Neural progenitor cell (in vitro differentiated cells): Measurements from ENCODE around the gene EOMES. TPM values are rescaled to one million over a fixed set of nuclear protein-coding genes. Genes with fewer than 3 reads are reported as not detected.

ENCODE experiments used
- DNase-seq: peaks from one replicate; pipeline ENCODE4 v3.0.0-alpha.2; 2016; ENCODE audit warnings: low spot score
- H2AFZ ChIP-seq: fragments of 200-600 bp; sonication (generic); replicated peaks from 2 replicates; pipeline ENCODE4 v1.6.1; 2016; ENCODE audit warnings: antibody characterized with exemption
- H3F3A ChIP-seq: fragments of 200-600 bp; sonication (generic); 2 replicates; pipeline ENCODE4 v1.6.1; 2016; ENCODE audit warnings: antibody characterized with exemption, low read depth
- H3K27ac ChIP-seq: fragments of 200-600 bp; sonication (generic); 2 replicates; pipeline ENCODE4 v1.5.1; 2016; ENCODE audit warnings: mild to moderate bottlenecking
- H3K27me3 ChIP-seq: fragments of 200-600 bp; sonication (generic); 2 replicates; pipeline ENCODE4 v1.6.1; 2016; ENCODE audit warnings: mild to moderate bottlenecking, moderate library complexity
- H3K36me3 ChIP-seq: fragments of 200-600 bp; sonication (generic); 2 replicates; pipeline ENCODE4 v1.5.1; 2016
- H3K4me1 ChIP-seq: fragments of 200-600 bp; sonication (generic); 2 replicates; pipeline ENCODE4 v1.6.1; 2016; ENCODE audit warnings: mixed run types
- H3K4me2 ChIP-seq: fragments of 200-600 bp; sonication (generic); 2 replicates; pipeline ENCODE4 v1.6.1; 2016
- H3K4me3 ChIP-seq: fragments of 200-600 bp; sonication (generic); 2 replicates; pipeline ENCODE4 v1.5.1; 2016
- H3K79me2 ChIP-seq: fragments of 200-600 bp; sonication (generic); 2 replicates; pipeline ENCODE4 v1.6.1; 2016; ENCODE audit warnings: low read depth
- H3K9ac ChIP-seq: fragments of 200-600 bp; sonication (generic); 2 replicates; pipeline ENCODE4 v1.6.1; 2016
- H3K9me3 ChIP-seq: fragments of 200-600 bp; sonication (generic); 2 replicates; pipeline ENCODE4 v1.5.1; 2016; ENCODE audit warnings: low read depth
- H4K20me1 ChIP-seq: fragments of 200-600 bp; sonication (generic); 2 replicates; pipeline ENCODE4 v1.6.1; 2016; ENCODE audit warnings: low read depth
- H3K27ac Mint-ChIP-seq: 3 replicates; pipeline ENCODE4 v1.8.0; 2021; ENCODE audit warnings: mixed read lengths
- H3K27me3 Mint-ChIP-seq: 2 replicates; pipeline ENCODE4 v1.8.0; 2022; ENCODE audit warnings: low read depth, mild to moderate bottlenecking, inconsistent platforms, moderate library complexity, mixed read lengths; ENCODE audit not compliant: insufficient read depth
- H3K36me3 Mint-ChIP-seq: 3 replicates; pipeline ENCODE4 v1.8.0; 2021; ENCODE audit warnings: mixed read lengths
- H3K4me1 Mint-ChIP-seq: 3 replicates; pipeline ENCODE4 v1.8.0; 2021; ENCODE audit warnings: mixed read lengths
- H3K4me3 Mint-ChIP-seq: 3 replicates; pipeline ENCODE4 v1.8.0; 2021; ENCODE audit warnings: mild to moderate bottlenecking, moderate library complexity, mixed read lengths
- H3K9me3 Mint-ChIP-seq: 3 replicates; pipeline ENCODE4 v1.8.0; 2020; ENCODE audit warnings: mixed read lengths
- CTCF ChIP-seq: fragments of 200-600 bp; sonication (generic); IDR thresholded peaks from 2 replicates; pipeline ENCODE4 v1.5.1; 2017; ENCODE audit warnings: antibody characterized with exemption, mild to moderate bottlenecking
- EZH2 ChIP-seq: fragments of 200-600 bp; sonication (generic); IDR thresholded peaks from 2 replicates; pipeline ENCODE4 v1.6.1; 2017; ENCODE audit warnings: antibody characterized with exemption, mild to moderate bottlenecking, moderate library complexity
- EZH2phosphoT487 ChIP-seq: fragments of 200-600 bp; sonication (generic); IDR thresholded peaks from 2 replicates; pipeline ENCODE4 v1.6.1; 2017; ENCODE audit warnings: antibody characterized with exemption
- total RNA-seq: library from RNA; depleted of rRNA; stranded (reverse); fragments of >200 nt; gene quantifications from 2 replicates; pipeline ENCODE4 v1.2.3, GENCODE V29; 2015; ENCODE audit warnings: low replicate concordance

Gene EOMES
- total RNA-seq, 1 donor from 2014 or later = not detected

DNA sequence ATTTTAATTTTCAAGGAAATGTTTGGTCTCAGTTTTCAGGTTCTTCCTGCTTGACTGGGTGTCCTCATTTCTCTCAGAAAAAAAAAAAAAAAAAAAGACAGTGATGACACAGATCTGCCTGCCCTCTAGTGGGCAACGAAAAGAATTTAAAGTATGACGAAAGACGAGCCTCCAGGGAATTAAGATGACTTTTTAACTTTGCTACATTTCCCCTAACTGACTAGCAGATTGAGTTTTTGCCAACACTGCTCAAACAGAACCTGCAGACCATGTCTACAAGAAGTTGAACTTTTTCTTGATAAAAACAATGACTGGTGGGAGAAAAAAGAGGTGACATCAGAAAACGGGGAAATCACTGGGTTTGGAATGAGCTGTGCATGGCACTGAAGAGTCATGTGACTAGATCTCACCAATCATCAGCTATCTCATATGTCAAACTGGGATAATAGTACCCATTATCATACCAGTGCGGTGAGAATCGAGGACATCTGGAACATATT, 40.8 kb downstream of the EOMES start:
- Histone ChIP-seq H3K9me3 (no peaks in the 10 kb centered on the region), H3K4me1 (no peaks in the 10 kb centered on the region), H3K9ac (no peak overlapping the region), H3F3A (peaks cover 17% of the 10 kb centered on the region), H2AFZ (peak overlapping the region; percentile 58), H4K20me1 (peaks cover 6% of the 10 kb centered on the region), H3K27ac (no peak overlapping the region), H3K27me3 (peaks cover 25% of the 10 kb centered on the region), H3K4me3 (peak overlapping the region; percentile 22), H3K79me2 (no peaks in the 10 kb centered on the region), H3K36me3 (no peaks in the 10 kb centered on the region), H3K4me2 (peak overlapping the region; percentile 58)
- peak; percentile 73 for DNase-seq
- Mint-ChIP-seq H3K27ac (no peak overlapping the region), H3K4me1 (peaks cover 11% of the 10 kb centered on the region), H3K9me3 (no peaks in the 10 kb centered on the region), H3K27me3 (no peaks in the 10 kb centered on the region), H3K36me3 (no peaks in the 10 kb centered on the region), H3K4me3 (no peak overlapping the region)
- TF ChIP-seq CTCF = peak; percentile 78
- TF ChIP-seq EZH2 = no peak

GRCh38 chr3:27680517-27681246, 41.4 kb downstream of the EOMES start:
- H3K4me1 ChIP-seq = no peaks in the 10 kb centered on the region
- no peak overlapping the region for H2AFZ ChIP-seq
- DNase-seq = peak; percentile 83
- peak overlapping the region; percentile 58 for H3K4me2 ChIP-seq
- H3K27ac Mint-ChIP-seq = no peak overlapping the region
- TF ChIP-seq EZH2 = no peak
- no peak for TF ChIP-seq CTCF
- TF ChIP-seq EZH2phosphoT487 = peak; percentile 96
- H3K9me3 Mint-ChIP-seq = no peaks in the 10 kb centered on the region
- no peak overlapping the region for H3K9ac ChIP-seq
- no peak overlapping the region for H3K4me3 Mint-ChIP-seq
- no peaks in the 10 kb centered on the region for H3K79me2 ChIP-seq
- H4K20me1 ChIP-seq = peaks cover 6% of the 10 kb centered on the region
- no peaks in the 10 kb centered on the region for H3K27me3 Mint-ChIP-seq
- peaks cover 25% of the 10 kb centered on the region for H3K27me3 ChIP-seq
- H3K4me3 ChIP-seq = peak overlapping the region; percentile 22
- H3K4me1 Mint-ChIP-seq = peaks cover 11% of the 10 kb centered on the region
- H3K36me3 Mint-ChIP-seq = no peaks in the 10 kb centered on the region
- H3K36me3 ChIP-seq = no peaks in the 10 kb centered on the region
- H3F3A ChIP-seq = peaks cover 17% of the 10 kb centered on the region
- H3K9me3 ChIP-seq = no peaks in the 10 kb centered on the region
- H3K27ac ChIP-seq = no peak overlapping the region

- H3K4me3 ChIP-seq = no peak overlapping the region
- peaks cover 25% of the 10 kb centered on the region for H3K27me3 ChIP-seq
- H2AFZ ChIP-seq = no peak overlapping the region
- peaks cover 6% of the 10 kb centered on the region for H4K20me1 ChIP-seq
- no peak overlapping the region for H3K4me2 ChIP-seq
- no peak for DNase-seq
- H3K4me1 ChIP-seq = no peaks in the 10 kb centered on the region
- Mint-ChIP-seq H3K9me3 (no peaks in the 10 kb centered on the region), H3K36me3 (no peaks in the 10 kb centered on the region), H3K27me3 (no peaks in the 10 kb centered on the region), H3K4me1 (peaks cover 11% of the 10 kb centered on the region), H3K4me3 (no peak overlapping the region), H3K27ac (no peak overlapping the region)
- H3F3A ChIP-seq = peaks cover 17% of the 10 kb centered on the region
- no peaks in the 10 kb centered on the region for H3K79me2 ChIP-seq
- TF ChIP-seq CTCF (no peak), EZH2phosphoT487 (no peak), EZH2 (no peak)
- H3K9ac ChIP-seq = no peak overlapping the region
- no peaks in the 10 kb centered on the region for H3K36me3 ChIP-seq
- H3K9me3 ChIP-seq = no peaks in the 10 kb centered on the region
- no peak overlapping the region for H3K27ac ChIP-seq
These were observed 42.4 kb downstream of the EOMES start for GRCh38 chr3:27679691-27680090.
